HepG2 (cell line): ENCODE data around the gene COA1. TPM values are rescaled to one million over a fixed set of nuclear protein-coding genes. Genes with fewer than 3 reads are reported as not detected.
A peak's percentile ranks its signal among the peaks of the same experiment; 100 is the strongest.

Experiments used
- BCLAF1 ChIP-seq: fragments of 450-650 bp; IDR thresholded peaks from 2 replicates; pipeline ENCODE4 v1.6.1; 2017; ENCODE audit warnings: mild to moderate bottlenecking
- DMAP1 ChIP-seq: IDR thresholded peaks from 2 replicates; pipeline ENCODE4 v1.6.1; 2016
- DNMT1 ChIP-seq: sonication (generic); formaldehyde crosslinking; IDR thresholded peaks from 2 replicates; pipeline ENCODE4 v1.5.1; 2020; ENCODE audit warnings: mild to moderate bottlenecking, missing genetic modification reagents
- FIP1L1 ChIP-seq: fragments of 200-400 bp; formaldehyde crosslinking; IDR thresholded peaks from 2 replicates; pipeline ENCODE4 v1.6.1; 2018; ENCODE audit warnings: low read depth, mild to moderate bottlenecking, low read length, moderate library complexity, borderline replicate concordance; ENCODE audit not compliant: insufficient read depth
- GABPB1 ChIP-seq: IDR thresholded peaks from 2 replicates; pipeline ENCODE4 v1.6.1; 2016; ENCODE audit warnings: mild to moderate bottlenecking, missing genetic modification reagents, moderate library complexity, missing compliant biosample characterization
- HMG20A ChIP-seq: IDR thresholded peaks from 2 replicates; pipeline ENCODE4 v1.6.1; 2016; ENCODE audit warnings: borderline replicate concordance
- KDM5B ChIP-seq: sonication (generic); formaldehyde crosslinking; IDR thresholded peaks from 2 replicates; pipeline ENCODE4 v1.4.0; 2020; ENCODE audit warnings: missing genetic modification reagents, mild to moderate bottlenecking, borderline replicate concordance
- PPARG ChIP-seq: conservative IDR thresholded peaks from 2 replicates; pipeline ENCODE4 v1.6.1; 2016; ENCODE audit warnings: missing biosample characterization, missing genetic modification reagents
- SMAD3 ChIP-seq: sonication (generic); formaldehyde crosslinking; IDR thresholded peaks from 2 replicates; pipeline ENCODE4 v1.4.0; 2020; ENCODE audit warnings: missing genetic modification reagents
- SRF ChIP-seq: IDR thresholded peaks from 2 replicates; pipeline ENCODE4 v1.6.1; 2011; ENCODE audit warnings: mild to moderate bottlenecking, low read depth, low read length, moderate library complexity
- THYN1 ChIP-seq: sonication (generic); formaldehyde crosslinking; IDR thresholded peaks from 2 replicates; pipeline ENCODE4 v1.8.1; 2023; ENCODE audit warnings: low read depth, mild to moderate bottlenecking, moderate library complexity, missing genetic modification reagents, borderline replicate concordance
- ZFP36L1 ChIP-seq: sonication (generic); formaldehyde crosslinking; IDR thresholded peaks from 2 replicates; pipeline ENCODE4 v1.8.0; 2022; ENCODE audit warnings: mild to moderate bottlenecking, missing genetic modification reagents, moderate library complexity
- ZNF256 ChIP-seq: sonication (generic); formaldehyde crosslinking; conservative IDR thresholded peaks from 2 replicates; pipeline ENCODE4 v1.4.0; 2020; ENCODE audit warnings: missing genetic modification reagents
- ZNF331 ChIP-seq: sonication (generic); formaldehyde crosslinking; IDR thresholded peaks from 2 replicates; pipeline ENCODE4 v1.4.0; 2020; ENCODE audit warnings: missing genetic modification reagents
- ZNF564 ChIP-seq: sonication (generic); formaldehyde crosslinking; IDR thresholded peaks from 2 replicates; pipeline ENCODE4 v1.8.1; 2023; ENCODE audit warnings: mild to moderate bottlenecking, missing genetic modification reagents
- ZNF766 ChIP-seq: sonication (generic); formaldehyde crosslinking; IDR thresholded peaks from 2 replicates; pipeline ENCODE4 v1.5.0; 2020; ENCODE audit warnings: missing genetic modification reagents, borderline replicate concordance
- polyA plus RNA-seq, 8 experiments: library from polyadenylated mRNA; depleted of rRNA in 3 of 8; stranded (reverse) in 7 of 8; unstranded in 1 of 8; fragments of >200 nt; fragmentation: Illumina TruSeq in 4 of 8; extraction: Trizol in 4 of 8; gene quantifications; 2 replicates each; pipeline versions ENCODE4 v1.2.1 to v1.2.3, GENCODE V29; 2011 to 2016; ENCODE audit warnings: low read depth in 4 of 8, missing spikeins in 1 of 8, mixed read lengths in 1 of 8; ENCODE audit not compliant: insufficient read depth in 1 of 8
- total RNA-seq, 5 experiments: library from RNA; depleted of rRNA; stranded (reverse); fragments of >200 nt; fragmentation: Illumina TruSeq; extraction: Trizol; gene quantifications; 2 replicates each; pipeline ENCODE4 v1.2.3, GENCODE V29; 2016; ENCODE audit warnings: low read depth in 1 of 5
- TF ChIP-seq, protein P1 (sequence below): sonication (generic); formaldehyde crosslinking; IDR thresholded peaks from 2 replicates; pipeline ENCODE4 v1.4.0; 2020; ENCODE audit warnings: missing genetic modification reagents, borderline replicate concordance
- TF ChIP-seq, protein P2 (sequence below): sonication (generic); formaldehyde crosslinking; IDR thresholded peaks from 2 replicates; pipeline ENCODE4 v1.4.0; 2020; ENCODE audit warnings: missing genetic modification reagents, borderline replicate concordance
- TF ChIP-seq, protein P3 (sequence below): sonication (generic); formaldehyde crosslinking; IDR thresholded peaks from 2 replicates; pipeline ENCODE4 v1.4.0; 2020; ENCODE audit warnings: mild to moderate bottlenecking, missing genetic modification reagents, borderline replicate concordance
- TF ChIP-seq, protein P4 (sequence below): sonication (generic); formaldehyde crosslinking; IDR thresholded peaks from 2 replicates; pipeline ENCODE4 v1.4.0; 2020; ENCODE audit warnings: missing genetic modification reagents

Gene COA1
- total and polyA plus RNA-seq, 2 of the 13 experiments (the other 11 are each of a cell fraction or from before 2014, with no cell fraction given): 33.2 to 65.7 TPM

DNA sequence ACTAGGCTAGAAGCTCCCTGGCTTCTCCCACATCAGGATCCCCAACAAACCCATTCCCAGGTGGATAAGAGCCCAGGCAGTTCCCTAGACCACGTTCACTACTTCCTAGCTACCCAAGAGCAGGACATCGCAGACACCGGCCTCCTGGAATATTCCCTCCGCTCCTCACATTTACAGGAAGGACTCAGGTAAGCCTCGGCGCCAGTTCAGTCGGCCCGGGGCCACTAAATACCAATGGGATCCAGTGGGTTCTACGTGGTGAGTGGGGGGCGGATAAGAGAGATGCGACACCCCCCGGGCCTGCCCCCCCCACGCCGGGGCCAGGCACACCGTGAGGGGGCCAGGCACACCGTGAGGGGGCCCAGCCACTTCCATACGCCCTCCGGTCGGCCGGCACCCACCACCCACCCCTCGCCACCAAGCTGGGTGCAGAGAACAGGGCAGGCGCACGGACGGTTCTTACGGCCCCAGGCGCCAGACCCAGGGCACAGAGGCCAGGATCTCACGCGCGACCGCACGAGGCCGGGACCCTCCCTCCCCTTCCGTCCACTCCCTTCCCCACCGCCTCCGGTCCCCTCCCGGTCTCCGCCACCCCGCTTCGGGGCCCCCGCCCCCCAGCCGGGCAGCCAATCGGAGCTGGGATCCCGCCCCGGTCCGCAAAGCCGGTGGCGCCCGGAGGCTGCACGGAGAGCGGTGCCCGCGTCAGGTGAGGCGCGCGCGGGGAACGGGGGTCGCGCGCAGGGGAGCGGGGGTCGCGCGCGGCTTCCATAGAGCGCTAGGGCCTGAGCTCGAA, 28.9 kb upstream of the COA1 start, which contains the start of gene BLVRA (continued):
- TF ChIP-seq BCLAF1: no peak
- no peak for TF ChIP-seq SRF
- TF ChIP-seq KDM5B (CRISPR knock-in tag): peak; percentile 86; the same call in 1 of the 2 replicates
- TF ChIP-seq DMAP1: peak; percentile 66
- no peak for TF ChIP-seq FIP1L1
- TF ChIP-seq, protein P1, sequence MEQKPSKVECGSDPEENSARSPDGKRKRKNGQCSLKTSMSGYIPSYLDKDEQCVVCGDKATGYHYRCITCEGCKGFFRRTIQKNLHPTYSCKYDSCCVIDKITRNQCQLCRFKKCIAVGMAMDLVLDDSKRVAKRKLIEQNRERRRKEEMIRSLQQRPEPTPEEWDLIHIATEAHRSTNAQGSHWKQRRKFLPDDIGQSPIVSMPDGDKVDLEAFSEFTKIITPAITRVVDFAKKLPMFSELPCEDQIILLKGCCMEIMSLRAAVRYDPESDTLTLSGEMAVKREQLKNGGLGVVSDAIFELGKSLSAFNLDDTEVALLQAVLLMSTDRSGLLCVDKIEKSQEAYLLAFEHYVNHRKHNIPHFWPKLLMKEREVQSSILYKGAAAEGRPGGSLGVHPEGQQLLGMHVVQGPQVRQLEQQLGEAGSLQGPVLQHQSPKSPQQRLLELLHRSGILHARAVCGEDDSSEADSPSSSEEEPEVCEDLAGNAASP (CRISPR knock-in tag): 0 out of 2 replicates have a peak, but pooled peaks have one; percentile 10
- no peak for TF ChIP-seq ZNF766
- TF ChIP-seq SMAD3 (CRISPR knock-in tag): no peak
- TF ChIP-seq, protein P2, sequence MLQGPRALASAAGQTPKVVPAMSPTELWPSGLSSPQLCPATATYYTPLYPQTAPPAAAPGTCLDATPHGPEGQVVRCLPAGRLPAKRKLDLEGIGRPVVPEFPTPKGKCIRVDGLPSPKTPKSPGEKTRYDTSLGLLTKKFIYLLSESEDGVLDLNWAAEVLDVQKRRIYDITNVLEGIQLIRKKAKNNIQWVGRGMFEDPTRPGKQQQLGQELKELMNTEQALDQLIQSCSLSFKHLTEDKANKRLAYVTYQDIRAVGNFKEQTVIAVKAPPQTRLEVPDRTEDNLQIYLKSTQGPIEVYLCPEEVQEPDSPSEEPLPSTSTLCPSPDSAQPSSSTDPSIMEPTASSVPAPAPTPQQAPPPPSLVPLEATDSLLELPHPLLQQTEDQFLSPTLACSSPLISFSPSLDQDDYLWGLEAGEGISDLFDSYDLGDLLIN (CRISPR knock-in tag): no peak
- TF ChIP-seq ZNF331: no peak
- no peak for TF ChIP-seq THYN1 (CRISPR knock-in tag)
- no peak for TF ChIP-seq ZNF564 (CRISPR knock-in tag)
- no peak for TF ChIP-seq ZNF256 (CRISPR knock-in tag)
- TF ChIP-seq, protein P3, sequence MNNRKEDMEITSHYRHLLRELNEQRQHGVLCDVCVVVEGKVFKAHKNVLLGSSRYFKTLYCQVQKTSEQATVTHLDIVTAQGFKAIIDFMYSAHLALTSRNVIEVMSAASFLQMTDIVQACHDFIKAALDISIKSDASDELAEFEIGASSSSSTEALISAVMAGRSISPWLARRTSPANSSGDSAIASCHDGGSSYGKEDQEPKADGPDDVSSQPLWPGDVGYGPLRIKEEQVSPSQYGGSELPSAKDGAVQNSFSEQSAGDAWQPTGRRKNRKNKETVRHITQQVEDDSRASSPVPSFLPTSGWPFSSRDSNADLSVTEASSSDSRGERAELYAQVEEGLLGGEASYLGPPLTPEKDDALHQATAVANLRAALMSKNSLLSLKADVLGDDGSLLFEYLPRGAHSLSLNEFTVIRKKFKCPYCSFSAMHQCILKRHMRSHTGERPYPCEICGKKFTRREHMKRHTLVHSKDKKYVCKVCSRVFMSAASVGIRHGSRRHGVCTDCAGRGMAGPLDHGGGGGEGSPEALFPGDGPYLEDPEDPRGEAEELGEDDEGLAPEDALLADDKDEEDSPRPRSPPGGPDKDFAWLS (CRISPR knock-in tag): 0 out of 2 replicates have a peak, but pooled peaks have one; percentile 45
- no peak for TF ChIP-seq PPARG (CRISPR knock-in tag)
- TF ChIP-seq GABPB1 (CRISPR knock-in tag): peak; percentile 72
- TF ChIP-seq DNMT1 (CRISPR knock-in tag): peak; percentile 80; the same call in 1 of the 2 replicates
- TF ChIP-seq ZFP36L1 (CRISPR knock-in tag): peak; percentile 48; the same call in 1 of the 2 replicates
- TF ChIP-seq, protein P4, sequence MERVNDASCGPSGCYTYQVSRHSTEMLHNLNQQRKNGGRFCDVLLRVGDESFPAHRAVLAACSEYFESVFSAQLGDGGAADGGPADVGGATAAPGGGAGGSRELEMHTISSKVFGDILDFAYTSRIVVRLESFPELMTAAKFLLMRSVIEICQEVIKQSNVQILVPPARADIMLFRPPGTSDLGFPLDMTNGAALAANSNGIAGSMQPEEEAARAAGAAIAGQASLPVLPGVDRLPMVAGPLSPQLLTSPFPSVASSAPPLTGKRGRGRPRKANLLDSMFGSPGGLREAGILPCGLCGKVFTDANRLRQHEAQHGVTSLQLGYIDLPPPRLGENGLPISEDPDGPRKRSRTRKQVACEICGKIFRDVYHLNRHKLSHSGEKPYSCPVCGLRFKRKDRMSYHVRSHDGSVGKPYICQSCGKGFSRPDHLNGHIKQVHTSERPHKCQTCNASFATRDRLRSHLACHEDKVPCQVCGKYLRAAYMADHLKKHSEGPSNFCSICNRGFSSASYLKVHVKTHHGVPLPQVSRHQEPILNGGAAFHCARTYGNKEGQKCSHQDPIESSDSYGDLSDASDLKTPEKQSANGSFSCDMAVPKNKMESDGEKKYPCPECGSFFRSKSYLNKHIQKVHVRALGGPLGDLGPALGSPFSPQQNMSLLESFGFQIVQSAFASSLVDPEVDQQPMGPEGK (CRISPR knock-in tag): peak; percentile 84
- TF ChIP-seq HMG20A (CRISPR knock-in tag): no peak
